Spleen (tissue), 11 donors: ENCODE measurements around the gene KIF1A. TPM values are rescaled to one million over a fixed set of nuclear protein-coding genes. Genes with fewer than 3 reads are reported as not detected.

Experiments
- DNase-seq: peaks from one replicate; pipeline ENCODE4 v3.0.0-alpha.2; 2020
- H3K27ac ChIP-seq, 8 donors: fragments of 200-600 bp; sonication (generic) in 7 of 8; 1 replicate in 4 of 8; 2 replicates in 4 of 8; pipeline versions ENCODE4 v1.5.0 to v1.8.0; 2016 to 2021; ENCODE audit warnings: inconsistent platforms in 4 of 8, mild to moderate bottlenecking in 4 of 8, moderate library complexity in 1 of 8
- H3K27me3 ChIP-seq, 7 donors: fragments of 200-600 bp; sonication (generic) in 6 of 7; replicated peaks in 1 of 7; 1 replicate in 4 of 7; 2 replicates in 3 of 7; pipeline versions ENCODE4 v1.5.0 to v1.8.0; 2016 to 2021; ENCODE audit warnings: inconsistent platforms in 3 of 7, mild to moderate bottlenecking in 1 of 7
- H3K36me3 ChIP-seq, 6 donors: fragments of 200-600 bp; sonication (generic) in 5 of 6; 1 replicate in 4 of 6; 2 replicates in 2 of 6; pipeline versions ENCODE4 v1.5.0 to v1.8.0; 2016 to 2021; ENCODE audit warnings: inconsistent platforms in 2 of 6
- H3K4me1 ChIP-seq, 6 donors: fragments of 200-600 bp; sonication (generic) in 5 of 6; 1 replicate in 3 of 6; 2 replicates in 3 of 6; pipeline versions ENCODE4 v1.5.0 to v1.8.0; 2016 to 2021; ENCODE audit warnings: inconsistent platforms in 3 of 6
- H3K4me3 ChIP-seq, 8 donors: fragments of 200-600 bp; sonication (generic) in 7 of 8; 1 replicate in 4 of 8; 2 replicates in 4 of 8; pipeline versions ENCODE4 v1.5.0 to v1.8.0; 2016 to 2021; ENCODE audit warnings: inconsistent platforms in 4 of 8, mild to moderate bottlenecking in 4 of 8, moderate library complexity in 2 of 8
- H3K9me3 ChIP-seq, 8 donors: fragments of 200-600 bp; sonication (generic) in 7 of 8; 1 replicate in 4 of 8; 2 replicates in 4 of 8; pipeline versions ENCODE4 v1.5.0 to v1.8.0; 2016 to 2021; ENCODE audit warnings: inconsistent platforms in 4 of 8
- POLR2A ChIP-seq, 3 donors: fragments of 450-650 bp; IDR thresholded peaks; one replicate each; pipeline ENCODE4 v1.5.1; 2017; ENCODE audit warnings: antibody characterized with exemption in 3 of 3, mild to moderate bottlenecking in 1 of 3
- POLR2AphosphoS5 ChIP-seq, 3 donors: sonication (generic); formaldehyde crosslinking; IDR thresholded peaks; one replicate each; pipeline ENCODE4 v1.5.1; 2017; ENCODE audit warnings: antibody characterized with exemption in 3 of 3
- WGBS, 5 donors: extraction: QIAGEN DNeasy Blood & Tissue Kit in 3 of 5; methylation state at CpG; one replicate each; pipeline versions ENCODE4 v1.1.5 to v1.1.7; 2013 to 2018; 5-methylcytosine and 5-hydroxymethylcytosine counted together
- intact Hi-C: fragments of 100-400 bp; cut with DNase I; formaldehyde crosslinking; loops from one replicate; pipeline ENCODE4 v1.15.0; 2023; ENCODE audit warnings: low total_unique reads
- polyA plus RNA-seq, 3 donors: library from polyadenylated mRNA; stranded (reverse); fragments of 200-250 nt; gene quantifications; one replicate each; pipeline ENCODE4 v1.2.1, GENCODE V29; 2013
- total RNA-seq, 7 donors: library from RNA; depleted of rRNA in 3 of 7; stranded (reverse); fragments of >200 nt in 3 of 7; fragmentation: NEBNext Ultra II Directional in 4 of 7; extraction: Animal tissue kit (Norgen Biotek cat#: 25700) in 4 of 7; gene quantifications; one replicate each; pipeline versions ENCODE4 v1.1.0 to v1.2.1, GENCODE V29; 2016 to 2021
- TF ChIP-seq, protein P1 (sequence below), 11 experiments: fragments of 200-600 bp in 7 of 11; fragments of 450-650 bp in 4 of 11; sonication (generic) in 4 of 11; IDR thresholded peaks in 8 of 11; conservative IDR thresholded peaks in 3 of 11; 1 replicate in 7 of 11; 2 replicates in 4 of 11; pipeline versions ENCODE4 v1.4.0 to v1.8.0; 2016 to 2021; ENCODE audit warnings: antibody characterized with exemption in 11 of 11, inconsistent platforms in 4 of 11, mild to moderate bottlenecking in 1 of 11
- donor health status: healthy with polysubstance abuse.
- donor health status: DM: no; HTN: no; CAD: no; lungs with moderate emphysema.
- donor health status: DM: no; HTN: no; CAD: no.
- donor health status: Bipolar disorder and iron deficiency.
- donor health status: healthy.
- donor health status: DM: no; HTN: no; CAD: no.
- donor health status: DM: yes; HTN: yes; CAD: no.

The KIF1A gene
- total and polyA plus RNA-seq, 10 donors, result 0.02 to 2.0 (median 0.55) TPM; not detected in 1

DNA sequence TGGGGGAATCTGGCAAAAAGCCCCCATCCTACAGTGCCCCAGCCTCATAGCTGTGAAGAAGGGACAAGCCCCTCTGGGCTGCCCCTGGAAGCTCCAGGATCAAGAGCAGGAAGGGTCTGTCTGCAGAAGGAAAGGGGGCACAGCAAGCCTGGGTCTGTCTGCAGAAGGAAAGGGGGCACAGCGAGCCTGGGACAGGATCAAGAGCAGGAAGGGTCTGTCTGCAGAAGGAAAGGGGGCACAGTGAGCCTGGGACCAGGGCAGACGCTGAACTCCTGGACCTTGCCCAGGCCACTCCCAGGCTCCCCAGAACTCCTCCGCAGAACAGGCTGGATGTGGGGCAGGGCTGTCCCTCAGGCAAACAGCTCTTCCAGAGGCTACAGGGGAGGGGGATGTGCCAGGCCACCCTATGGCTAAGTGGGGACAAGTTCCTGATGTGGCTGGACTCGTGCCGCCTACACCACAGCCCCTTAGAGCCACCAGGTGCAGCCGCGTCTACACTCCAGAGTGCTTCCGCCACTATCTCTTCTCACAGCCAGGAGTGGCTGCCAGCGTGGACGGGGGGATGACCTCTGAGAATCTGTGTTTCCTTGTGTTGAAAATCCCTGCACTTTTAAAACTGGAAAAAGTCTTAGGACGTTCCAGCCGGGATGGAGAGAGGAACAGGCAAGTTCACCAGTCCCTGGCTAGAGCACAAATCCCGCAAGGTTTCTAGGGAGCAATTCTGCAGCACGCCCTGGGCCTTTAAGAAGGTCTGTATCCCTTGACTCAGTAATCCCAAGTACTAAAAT is 20.8 kb downstream of the KIF1A start:
- intact Hi-C loops, result no loop called here
- DNase-seq, result no peak
- TF ChIP-seq POLR2AphosphoS5 (IDR thresholded peaks at IDR 0.05) (no peak), POLR2A (IDR thresholded peaks at IDR 0.05) (no peak)
- TF ChIP-seq, protein P1, sequence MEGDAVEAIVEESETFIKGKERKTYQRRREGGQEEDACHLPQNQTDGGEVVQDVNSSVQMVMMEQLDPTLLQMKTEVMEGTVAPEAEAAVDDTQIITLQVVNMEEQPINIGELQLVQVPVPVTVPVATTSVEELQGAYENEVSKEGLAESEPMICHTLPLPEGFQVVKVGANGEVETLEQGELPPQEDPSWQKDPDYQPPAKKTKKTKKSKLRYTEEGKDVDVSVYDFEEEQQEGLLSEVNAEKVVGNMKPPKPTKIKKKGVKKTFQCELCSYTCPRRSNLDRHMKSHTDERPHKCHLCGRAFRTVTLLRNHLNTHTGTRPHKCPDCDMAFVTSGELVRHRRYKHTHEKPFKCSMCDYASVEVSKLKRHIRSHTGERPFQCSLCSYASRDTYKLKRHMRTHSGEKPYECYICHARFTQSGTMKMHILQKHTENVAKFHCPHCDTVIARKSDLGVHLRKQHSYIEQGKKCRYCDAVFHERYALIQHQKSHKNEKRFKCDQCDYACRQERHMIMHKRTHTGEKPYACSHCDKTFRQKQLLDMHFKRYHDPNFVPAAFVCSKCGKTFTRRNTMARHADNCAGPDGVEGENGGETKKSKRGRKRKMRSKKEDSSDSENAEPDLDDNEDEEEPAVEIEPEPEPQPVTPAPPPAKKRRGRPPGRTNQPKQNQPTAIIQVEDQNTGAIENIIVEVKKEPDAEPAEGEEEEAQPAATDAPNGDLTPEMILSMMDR (IDR thresholded peaks at IDR 0.05 in 8 of 11, conservative IDR thresholded peaks at IDR 0.05 in 3 of 11), result no peak

DNA sequence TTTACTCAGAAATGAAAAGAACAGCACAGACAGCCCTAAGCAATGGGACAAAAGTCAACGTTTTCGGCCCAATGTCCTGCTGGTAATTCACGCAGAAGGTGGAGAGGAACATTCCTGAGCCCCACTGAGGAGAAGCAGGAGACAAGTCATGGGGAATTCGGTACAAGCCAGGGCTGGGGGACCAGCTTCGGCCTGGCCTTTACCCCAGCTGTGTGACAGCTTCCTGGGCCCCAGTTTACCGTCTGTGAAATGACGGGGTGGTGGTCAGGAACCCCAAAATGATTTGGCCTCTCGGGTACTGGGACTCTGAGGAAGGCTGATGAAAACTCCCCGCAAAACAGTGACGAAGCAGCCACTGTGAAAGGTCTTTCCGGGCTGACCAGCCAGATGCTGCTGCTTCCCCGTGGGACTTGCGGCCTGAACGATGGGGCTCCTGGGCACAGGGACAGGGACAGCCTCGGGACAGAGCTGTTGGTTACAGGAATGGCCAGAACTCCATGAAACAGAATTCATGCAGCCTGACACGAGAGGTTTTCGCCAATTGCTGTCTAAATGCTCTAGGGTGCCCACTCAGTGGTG is 21.6 kb downstream of the KIF1A start:
- no peak overlapping the region for H3K27ac ChIP-seq
- H3K4me1 ChIP-seq, result no peaks in the 10 kb centered on the region
- intact Hi-C loops, result no loop called here
- H3K27me3 ChIP-seq, result peaks cover 0 to 61% (median 3%) of the 10 kb centered on the region in 7 donors
- H3K36me3 ChIP-seq, result no peaks in the 10 kb centered on the region
- DNase-seq, result no peak
- H3K9me3 ChIP-seq, result no peaks in the 10 kb centered on the region
- TF ChIP-seq POLR2A (IDR thresholded peaks at IDR 0.05) (no peak), POLR2AphosphoS5 (IDR thresholded peaks at IDR 0.05) (no peak)
- TF ChIP-seq, protein P1 (IDR thresholded peaks at IDR 0.05 in 8 of 11, conservative IDR thresholded peaks at IDR 0.05 in 3 of 11), result no peak
- 83 to 87% (median 84%) methylated on average over 16 to 17 of the region's 17 CpGs for WGBS, 5 donors
- H3K4me3 ChIP-seq, result no peak overlapping the region

More for the DNA sequence above, 20.8 kb downstream of the KIF1A start:
- Histone ChIP-seq H3K9me3 (no peaks in the 10 kb centered on the region), H3K36me3 (no peaks in the 10 kb centered on the region), H3K27me3 (peaks cover 0 to 67% (median 3%) of the 10 kb centered on the region in 7 donors), H3K27ac (no peak overlapping the region), H3K4me3 (no peak overlapping the region), H3K4me1 (no peaks in the 10 kb centered on the region)
- 55 to 76% (median 74%) methylated on average over 8 to 14 of the region's 14 CpGs for WGBS, 5 donors

DNA sequence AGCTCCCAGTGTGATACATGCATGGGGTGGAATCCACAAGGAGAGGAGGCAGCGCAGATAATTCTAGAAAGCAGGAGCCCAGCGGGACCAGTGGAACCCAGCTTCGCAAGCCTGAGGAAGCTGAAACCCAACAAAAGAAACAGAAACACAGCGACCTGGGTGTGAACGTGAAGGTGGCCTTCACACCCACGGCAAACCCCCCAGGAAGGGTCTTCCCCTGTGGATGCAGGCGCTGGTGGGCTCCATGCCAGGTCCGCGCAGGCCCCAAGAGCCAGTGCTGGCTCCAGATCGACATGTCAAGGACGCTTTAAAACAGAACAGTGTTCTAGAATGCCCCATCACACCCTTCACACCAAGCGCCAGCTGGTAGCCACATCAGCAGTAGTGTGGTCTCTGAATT is 22.1 kb downstream of the KIF1A start:
- H3K27me3 ChIP-seq, result peaks cover 0 to 61% (median 3%) of the 10 kb centered on the region in 7 donors
- DNase-seq, result peak; percentile 51
- TF ChIP-seq POLR2AphosphoS5 (IDR thresholded peaks at IDR 0.05), result no peak
- no peak for TF ChIP-seq POLR2A (IDR thresholded peaks at IDR 0.05)
- TF ChIP-seq, protein P1 (IDR thresholded peaks at IDR 0.05 in 8 of 11, conservative IDR thresholded peaks at IDR 0.05 in 3 of 11), result no peak

DNA sequence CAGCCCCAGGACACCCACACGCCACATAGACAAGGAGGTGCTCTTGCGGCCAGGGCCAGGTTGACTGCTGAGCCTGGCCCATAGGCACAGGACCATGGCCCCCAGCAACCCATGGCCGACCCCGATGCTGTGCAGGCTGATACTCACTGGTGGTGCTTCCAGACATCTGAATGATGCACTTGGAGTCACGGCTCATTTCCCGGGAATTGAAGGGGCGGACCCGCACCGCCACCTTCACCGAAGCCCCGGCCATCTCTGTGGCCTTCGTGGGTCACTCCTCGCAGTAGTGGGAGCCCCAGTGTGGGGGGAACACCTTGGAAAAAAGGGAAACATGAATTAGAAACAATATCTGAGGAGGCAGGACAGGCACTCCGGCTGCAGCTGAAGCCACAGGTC is 22.5 kb downstream of the KIF1A start:
- TF ChIP-seq, protein P1 (IDR thresholded peaks at IDR 0.05 in 8 of 11, conservative IDR thresholded peaks at IDR 0.05 in 3 of 11), result no peak
- TF ChIP-seq POLR2A (IDR thresholded peaks at IDR 0.05), result no peak
- no peak for TF ChIP-seq POLR2AphosphoS5 (IDR thresholded peaks at IDR 0.05)

More for the DNA sequence above, 22.1 kb downstream of the KIF1A start:
- intact Hi-C loops, result no loop called here
- no peaks in the 10 kb centered on the region for H3K4me1 ChIP-seq
- H3K27ac ChIP-seq, result no peak overlapping the region
- H3K36me3 ChIP-seq, result no peaks in the 10 kb centered on the region
- H3K9me3 ChIP-seq, result no peaks in the 10 kb centered on the region
- H3K4me3 ChIP-seq, result no peak overlapping the region
- WGBS, 5 donors, result 74 to 88% (median 78%) methylated on average over 12 of the region's 12 CpGs

More for the DNA sequence above, 22.5 kb downstream of the KIF1A start:
- H3K4me1 ChIP-seq, result no peaks in the 10 kb centered on the region
- peaks cover 0 to 61% (median 3%) of the 10 kb centered on the region in 7 donors for H3K27me3 ChIP-seq
- intact Hi-C loops, result no loop called here
- H3K27ac ChIP-seq, result no peak overlapping the region
- no peak overlapping the region for H3K4me3 ChIP-seq
- H3K9me3 ChIP-seq, result no peaks in the 10 kb centered on the region
- WGBS, 5 donors, result 84 to 93% (median 89%) methylated on average over 10 to 14 of the region's 14 CpGs
- DNase-seq, result peak; percentile 66
- no peaks in the 10 kb centered on the region for H3K36me3 ChIP-seq
